ENCODE data around the gene SLC37A4. TPM values are rescaled to one million over a fixed set of nuclear protein-coding genes. Genes with fewer than 3 reads are reported as not detected.

SLC37A4 gene
- total and polyA plus RNA-seq, 2 of the 13 experiments (the other 11 are each of a cell fraction or from before 2014, with no cell fraction given) = 43.0 to 56.1 TPM

- POLR2A ChIA-PET = interaction anchor here (0.7 to 6.9 kb wide), 8 partner anchors 8 to 129 kb away, joined by 3 to 66 read pairs (median 4); partner anchors contain the start of genes CENATAC, HMBS and VPS11
- intact Hi-C loops (cut with micrococcal nuclease; ENCODE audit: unreplicated experiment) = no loop called here
- 77% methylated on average over 14 of the region's 14 CpGs for WGBS (ENCODE audit: low lambda C conversion rate)
These were observed 14.3 kb downstream of the SLC37A4 start for GRCh38 chr11:119016216-119017009.

More at GRCh38 chr11:119016216-119017009, 14.3 kb downstream of the SLC37A4 start:
- CTCF ChIA-PET (ENCODE audit: low intra/inter-chr PET ratio, low total read pairs) = no interaction called here
- H3K4me1 ChIP-seq (ENCODE audit: insufficient read depth, low read length) = peaks cover 41% of the 10 kb centered on the region
- peaks cover 17% of the 10 kb centered on the region for H4K20me1 ChIP-seq (ENCODE audit: insufficient read depth, low read length)
- in situ Hi-C loops (cut with HindIII; ENCODE audit: extremely low pct_ligation_motif_present, low pct_unique_long_range_greater_than_20kb) = no loop called here
- TF ChIP-seq RBFOX2 (IDR thresholded peaks at IDR 0.05; ENCODE audit: low read depth, low read length) (peak; percentile 60; the same call in 1 of the 2 replicates), ZBTB7B (CRISPR knock-in tag; IDR thresholded peaks at IDR 0.05) (no peak), ZNF580 (CRISPR knock-in tag; IDR thresholded peaks at IDR 0.05; ENCODE audit: borderline replicate concordance, low read depth) (no peak), JUND (CRISPR knock-in tag; IDR thresholded peaks at IDR 0.05) (no peak), ZNF605 (CRISPR knock-in tag; IDR thresholded peaks at IDR 0.05) (0 out of 2 replicates have a peak, but pooled peaks have one; percentile 23), SAFB2 (CRISPR knock-in tag; IDR thresholded peaks at IDR 0.05; ENCODE audit: borderline replicate concordance, low read depth) (0 out of 2 replicates have a peak, but pooled peaks have one; percentile 26), ZNF543 (CRISPR knock-in tag; IDR thresholded peaks at IDR 0.05) (no peak), ATF7-NPFF (CRISPR knock-in tag; IDR thresholded peaks at IDR 0.05; ENCODE audit: low read depth) (no peak), ZNF446 (CRISPR knock-in tag; IDR thresholded peaks at IDR 0.05) (no peak), FOXP1 (IDR thresholded peaks at IDR 0.05) (no peak), FOXP1 (CRISPR knock-in tag; IDR thresholded peaks at IDR 0.05) (no peak), ZMYM2 (CRISPR knock-in tag; IDR thresholded peaks at IDR 0.05) (no peak), ZNF629 (CRISPR knock-in tag; conservative IDR thresholded peaks at IDR 0.05) (no peak), HDAC1 (CRISPR knock-in tag; IDR thresholded peaks at IDR 0.05) (no peak)
- no TSS peak for BruUV-seq (replicated peaks)
- H3K27ac ChIP-seq (ENCODE audit: extremely low read length, insufficient read depth, low read length) = no peak overlapping the region
- peaks cover 48% of the 10 kb centered on the region for H3K79me2 ChIP-seq (ENCODE audit: insufficient read depth, low read length)
- H2AFZ ChIP-seq (ENCODE audit: low read length) = no peak overlapping the region
- H3K36me3 ChIP-seq (replicated peaks in 1 of 2; ENCODE audit: control insufficient read depth in 1 of 2, insufficient read depth in 2 of 2, low read length in 2 of 2) = peaks cover 5 to 37% of the 10 kb centered on the region in 2 experiments
- no peak for ATAC-seq
- peaks cover 0 to 4% of the 10 kb centered on the region in 2 experiments; a peak in 2 of 5 replicates for H3K27me3 ChIP-seq (ENCODE audit: control insufficient read depth in 1 of 2, insufficient read depth in 2 of 2, low read length in 2 of 2)
- peak overlapping the region; percentile 72 to 99 (median 93); a peak in 5 of 6 replicates for H3K4me3 ChIP-seq (replicated peaks in 1 of 3; ENCODE audit: insufficient read depth in 1 of 3, low read depth in 2 of 3, low read length in 3 of 3)
- FAIRE-seq = no peak
- peak overlapping the region; percentile 72 for H3K4me2 ChIP-seq (ENCODE audit: low read depth, low read length)
- H3K9me3 ChIP-seq (ENCODE audit: low read length) = no peaks in the 10 kb centered on the region
- no peak for DNase-seq (ENCODE audit: low spot score)
- peak overlapping the region; percentile 93; the same call in 1 of the 2 replicates for H3K9ac ChIP-seq (ENCODE audit: insufficient read depth, low read depth, low read length)

Data from HepG2 (cell line).